Endothelial cell of umbilical vein (primary cell): ENCODE data around the gene OR4E1. TPM values are rescaled to one million over a fixed set of nuclear protein-coding genes. Genes with fewer than 3 reads are reported as not detected.

Experiments used
- BruUV-seq: library from RNA; stranded (reverse); fragments of 400-500 nt; replicated peaks from 2 replicates; lab custom pipeline; 2021; lab: Mats Ljungman, UMichigan
- CTCF ChIA-PET: fragments of 300-600, 350-600 bp; sonication (Branson Sonifier 250); formaldehyde crosslinking; loops from one replicate; lab custom pipeline; 2021; ENCODE audit warnings: antibody characterized with exemption, inconsistent platforms; lab: Charles Lee
- POLR2A ChIA-PET: fragments of 300-600, 350-600 bp; sonication (Branson Sonifier 250); formaldehyde crosslinking; loops from one replicate; lab custom pipeline; 2021; ENCODE audit warnings: antibody characterized with exemption, inconsistent platforms; lab: Charles Lee
- DNase-seq: peaks from one replicate; pipeline ENCODE4 v3.0.0-alpha.2; 2011; ENCODE audit warnings: low read depth, low spot score
- FAIRE-seq: peaks from 2 replicates; lab custom pipeline; 2011; peaks lifted over from hg19 to GRCh38; lab: Jason Lieb, UNC
- H2AFZ ChIP-seq: 2 replicates; pipeline ENCODE4 v1.6.0; 2012; ENCODE audit warnings: low read depth, low read length, control low read depth, inconsistent platforms
- H3K27ac ChIP-seq: 2 replicates; pipeline ENCODE4 v1.5.1; 2011; ENCODE audit warnings: low read depth, mild to moderate bottlenecking, control low read depth, low read length, moderate library complexity; ENCODE audit not compliant: insufficient read depth
- H3K27me3 ChIP-seq, 2 experiments: 2 replicates each; pipeline versions ENCODE4 v1.6.0 to v1.6.1; 2011; ENCODE audit warnings: low read length in 2 of 2, mixed read lengths in 1 of 2; ENCODE audit not compliant: control insufficient read depth in 2 of 2, insufficient read depth in 2 of 2
- H3K36me3 ChIP-seq, 2 experiments: 2 replicates in 1 of 2; 3 replicates in 1 of 2; pipeline ENCODE4 v1.5.1; 2011; ENCODE audit warnings: low read length in 2 of 2, mild to moderate bottlenecking in 1 of 2, moderate library complexity in 1 of 2; ENCODE audit not compliant: control insufficient read depth in 2 of 2, insufficient read depth in 2 of 2; ENCODE audit errors: extremely low read depth in 1 of 2
- H3K4me1 ChIP-seq: 3 replicates; pipeline ENCODE4 v1.5.1; 2011; ENCODE audit warnings: mild to moderate bottlenecking, low read length; ENCODE audit not compliant: control insufficient read depth, insufficient read depth; ENCODE audit errors: extremely low read depth
- H3K4me2 ChIP-seq: 2 replicates; pipeline ENCODE4 v1.6.1; 2011; ENCODE audit warnings: low read length, control low read depth, mixed read lengths; ENCODE audit not compliant: insufficient read depth
- H3K4me3 ChIP-seq, 3 experiments: fragments of 200-600 bp in 1 of 3; sonication (generic), shearing (Covaris generic) in 1 of 3; replicated peaks in 1 of 3; 2 replicates each; pipeline ENCODE4 v1.5.1; 2011 to 2016; ENCODE audit warnings: control low read depth in 3 of 3, low read length in 3 of 3, mild to moderate bottlenecking in 2 of 3, inconsistent platforms in 1 of 3, low read depth in 1 of 3, moderate library complexity in 1 of 3; ENCODE audit not compliant: insufficient read depth in 1 of 3
- H3K79me2 ChIP-seq: 2 replicates; pipeline ENCODE4 v1.6.0; 2012; ENCODE audit warnings: low read length, inconsistent platforms; ENCODE audit not compliant: control insufficient read depth, insufficient read depth
- H3K9ac ChIP-seq: replicated peaks from 2 replicates; pipeline ENCODE3; 2011; ENCODE audit warnings: low read length, control low read depth; ENCODE audit not compliant: insufficient read depth; ENCODE audit errors: extremely low read depth
- H3K9me1 ChIP-seq: replicated peaks from 3 replicates; pipeline ENCODE4 v1.6.0; 2011; ENCODE audit warnings: mild to moderate bottlenecking, low read length; ENCODE audit not compliant: control insufficient read depth, insufficient read depth; ENCODE audit errors: extremely low read depth
- H3K9me3 ChIP-seq: replicated peaks from 2 replicates; pipeline ENCODE4 v1.5.1; 2012; ENCODE audit warnings: low read length, inconsistent platforms; ENCODE audit not compliant: control insufficient read depth, insufficient read depth
- H4K20me1 ChIP-seq: replicated peaks from 2 replicates; pipeline ENCODE3; 2011; ENCODE audit warnings: mild to moderate bottlenecking, low read length; ENCODE audit not compliant: control insufficient read depth, insufficient read depth; ENCODE audit errors: extremely low read depth
- CTCF ChIP-seq, 2 donors: IDR thresholded peaks; 1 replicate in 1 of 2; 2 replicates in 1 of 2; pipeline ENCODE4 v1.5.1; 2011; ENCODE audit warnings: low read length in 2 of 2, mild to moderate bottlenecking in 2 of 2, moderate library complexity in 2 of 2, control low read depth in 1 of 2, inconsistent platforms in 1 of 2, low read depth in 1 of 2; ENCODE audit not compliant: insufficient read depth in 1 of 2; ENCODE audit errors: extremely low read depth in 1 of 2
- EZH2 ChIP-seq: IDR thresholded peaks from 2 replicates; pipeline ENCODE4 v1.6.1; 2012; ENCODE audit warnings: borderline replicate concordance, low read depth, mild to moderate bottlenecking, moderate library complexity, low read length, inconsistent platforms; ENCODE audit not compliant: severe bottlenecking
- FOS ChIP-seq: IDR thresholded peaks from 2 replicates; pipeline ENCODE4 v1.6.1; 2011; ENCODE audit warnings: mild to moderate bottlenecking, low read length, moderate library complexity, borderline replicate concordance; ENCODE audit not compliant: insufficient read depth
- GATA2 ChIP-seq: IDR thresholded peaks from 2 replicates; pipeline ENCODE4 v1.7.0; 2011; ENCODE audit warnings: low read depth, mild to moderate bottlenecking, moderate library complexity, mixed read lengths, low read length; ENCODE audit not compliant: insufficient read length, insufficient read depth
- JUN ChIP-seq: IDR thresholded peaks from 2 replicates; pipeline ENCODE4 v1.6.1; 2011; ENCODE audit warnings: borderline replicate concordance, low read depth; ENCODE audit not compliant: insufficient read length, insufficient read depth
- MAX ChIP-seq: IDR thresholded peaks from 2 replicates; pipeline ENCODE4 v1.6.1; 2011; ENCODE audit not compliant: insufficient read depth, insufficient read length
- MYC ChIP-seq: IDR thresholded peaks from one replicate; pipeline ENCODE4 v1.6.1; 2011; ENCODE audit warnings: mild to moderate bottlenecking, low read depth, low read length
- POLR2A ChIP-seq: IDR thresholded peaks from 2 replicates; pipeline ENCODE4 v1.6.1; 2012; ENCODE audit warnings: low read depth, mild to moderate bottlenecking, control low read depth, low read length
- POLR2AphosphoS5 ChIP-seq: IDR thresholded peaks from 2 replicates; pipeline ENCODE4 v1.6.1; 2012; ENCODE audit warnings: low read depth, mild to moderate bottlenecking, control low read depth, low read length, moderate library complexity; ENCODE audit not compliant: insufficient read depth
- dilution Hi-C: fragments of 300-500 bp; cut with MboI; formaldehyde crosslinking; loops from one replicate; pipeline ENCODE4 v1.15.0; 2019; ENCODE audit warnings: low sequenced_read_pairs; ENCODE audit not compliant: extremely low pct_ligation_motif_present
- intact Hi-C: fragments of 100-400 bp; cut with micrococcal nuclease; formaldehyde crosslinking; loops from one replicate; pipeline ENCODE4 v1.10.0; 2022
- polyA plus RNA-seq, 4 experiments: library from polyadenylated mRNA; depleted of rRNA in 3 of 4; stranded (reverse) in 3 of 4; unstranded in 1 of 4; fragments of >200 nt; gene quantifications; 2 replicates each; pipeline versions ENCODE4 v1.2.1 to v1.2.3, GENCODE V29; 2011 to 2012; ENCODE audit warnings: missing spikeins in 1 of 4
- total RNA-seq: library from RNA; stranded (reverse); gene quantifications from 2 replicates; pipeline ENCODE4 v1.2.3, GENCODE V29; 2021

OR4E1 gene
- total and polyA plus RNA-seq, 2 donors (not counting 3 experiments of a cell fraction or from before 2014, with no cell fraction given) = not detected

GRCh38 chr14:21714318-21714929, 40.8 kb upstream of the OR4E1 start:
- POLR2A ChIA-PET = no interaction called here
- no peak overlapping the region for H3K4me3 ChIP-seq
- FAIRE-seq (no peak), DNase-seq (no peak)
- CTCF ChIA-PET = no interaction called here
- H3K79me2 ChIP-seq = no peaks in the 10 kb centered on the region
- H4K20me1 ChIP-seq = no peaks in the 10 kb centered on the region
- no peak overlapping the region for H3K9ac ChIP-seq
- H3K27ac ChIP-seq = no peak overlapping the region
- H3K9me1 ChIP-seq = no peaks in the 10 kb centered on the region
- no peaks in the 10 kb centered on the region for H3K36me3 ChIP-seq
- TF ChIP-seq POLR2A (no peak), GATA2 (no peak), EZH2 (no peak), POLR2AphosphoS5 (no peak), FOS (no peak), JUN (no peak), MYC (no peak), MAX (no peak), CTCF (IDR thresholded peaks at IDR 0.05; ENCODE audit: extremely low read depth in 1 of 2, insufficient read depth in 1 of 2, low read depth in 1 of 2, low read length in 2 of 2) (no peak)
- H3K27me3 ChIP-seq = peaks cover 2 to 9% of the 10 kb centered on the region in 2 experiments
- H3K9me3 ChIP-seq = no peaks in the 10 kb centered on the region
- no peaks in the 10 kb centered on the region for H3K4me1 ChIP-seq
- H2AFZ ChIP-seq = no peak overlapping the region
- BruUV-seq = no TSS peak
- intact Hi-C loops (loop anchor here (10.0 kb wide), 1 partner anchor 70 kb away; no protein-coding TSS in a partner anchor), dilution Hi-C loops (no loop called here)
- no peak overlapping the region for H3K4me2 ChIP-seq
